HepG2 (cell line): Measurements from ENCODE around the gene RIN3. TPM values are rescaled to one million over a fixed set of nuclear protein-coding genes. Genes with fewer than 3 reads are reported as not detected.

Experiments
- ATAC-seq: fragments of 200-7000 bp; cut with Tn5 transposase; 3 replicates; pipeline ENCODE4 v1.9.1; 2020; ENCODE audit warnings: mild to moderate bottlenecking, moderate library complexity
- BruUV-seq: library from RNA; stranded (reverse); fragments of 400-500 nt; replicated peaks from 2 replicates; lab custom pipeline; 2021; lab: Mats Ljungman, UMichigan
- CTCF ChIA-PET: fragments of 300-600 bp; formaldehyde crosslinking; extraction: SDS; loops from one replicate; lab custom pipeline; 2021; ENCODE audit warnings: low total read pairs, inconsistent platforms, low intra/inter-chr PET ratio; lab: Yijun Ruan, JAX
- POLR2A ChIA-PET: fragments of 350-600 bp; sonication (Branson Sonifier 250); formaldehyde crosslinking; loops from one replicate; lab custom pipeline; 2020; ENCODE audit warnings: antibody characterized with exemption, inconsistent platforms; lab: Yijun Ruan, JAX
- DNase-seq: peaks from one replicate; pipeline ENCODE4 v3.0.0-alpha.2; 2015; ENCODE audit warnings: low spot score
- FAIRE-seq: peaks from 3 replicates; lab custom pipeline; 2011; peaks lifted over from hg19 to GRCh38; lab: Jason Lieb, UNC
- H2AFZ ChIP-seq: one replicate; pipeline ENCODE4 v1.6.1; 2011; ENCODE audit warnings: low read length, inconsistent platforms
- H3K27ac ChIP-seq: fragments of 300-600 bp; 3 replicates; pipeline ENCODE4 v1.8.0; 2011; ENCODE audit warnings: mixed run types, mild to moderate bottlenecking, mixed read lengths, low read length, inconsistent platforms; ENCODE audit not compliant: insufficient read depth; ENCODE audit errors: extremely low read length
- H3K27me3 ChIP-seq, 2 experiments: fragments of 200-600 bp in 1 of 2; 2 replicates in 1 of 2; 3 replicates in 1 of 2; pipeline versions ENCODE4 v1.6.0 to v1.8.0; 2011; ENCODE audit warnings: low read length in 2 of 2, mild to moderate bottlenecking in 2 of 2, moderate library complexity in 2 of 2, inconsistent platforms in 1 of 2; ENCODE audit not compliant: insufficient read depth in 2 of 2, control insufficient read depth in 1 of 2
- H3K36me3 ChIP-seq, 2 experiments: fragments of 200-600 bp in 1 of 2; replicated peaks in 1 of 2; 2 replicates in 1 of 2; 3 replicates in 1 of 2; pipeline versions ENCODE4 v1.5.1 to v1.8.0; 2011; ENCODE audit warnings: low read length in 2 of 2, inconsistent platforms in 1 of 2; ENCODE audit not compliant: insufficient read depth in 2 of 2, control insufficient read depth in 1 of 2
- H3K4me1 ChIP-seq: 2 replicates; pipeline ENCODE4 v1.5.1; 2012; ENCODE audit warnings: low read length, inconsistent platforms; ENCODE audit not compliant: insufficient read depth
- H3K4me2 ChIP-seq: 2 replicates; pipeline ENCODE4 v1.6.0; 2011; ENCODE audit warnings: low read depth, low read length, inconsistent platforms
- H3K4me3 ChIP-seq, 3 experiments: fragments of 200-600 bp in 1 of 3; sonication (generic), shearing (Covaris generic) in 1 of 3; replicated peaks in 1 of 3; 2 replicates each; pipeline ENCODE4 v1.5.1; 2011 to 2016; ENCODE audit warnings: low read length in 3 of 3, inconsistent platforms in 2 of 3, low read depth in 2 of 3, mild to moderate bottlenecking in 2 of 3, control low read depth in 1 of 3, mixed read lengths in 1 of 3; ENCODE audit not compliant: insufficient read depth in 1 of 3
- H3K79me2 ChIP-seq: one replicate; pipeline ENCODE4 v1.6.1; 2011; ENCODE audit warnings: low read length, inconsistent platforms; ENCODE audit not compliant: insufficient read depth
- H3K9ac ChIP-seq: 2 replicates; pipeline ENCODE4 v1.6.0; 2011; ENCODE audit warnings: mild to moderate bottlenecking, low read depth, low read length, inconsistent platforms; ENCODE audit not compliant: insufficient read depth
- H3K9me3 ChIP-seq: 2 replicates; pipeline ENCODE4 v1.5.1; 2012; ENCODE audit warnings: mild to moderate bottlenecking, low read length
- H4K20me1 ChIP-seq: 2 replicates; pipeline ENCODE4 v1.6.0; 2011; ENCODE audit warnings: inconsistent platforms, mild to moderate bottlenecking, low read length, moderate library complexity; ENCODE audit not compliant: insufficient read depth
- CBX5 ChIP-seq: sonication (generic); formaldehyde crosslinking; IDR thresholded peaks from 2 replicates; pipeline ENCODE4 v1.4.0; 2020; ENCODE audit warnings: missing genetic modification reagents, borderline replicate concordance
- CHD2 ChIP-seq: IDR thresholded peaks from 2 replicates; pipeline ENCODE4 v1.6.1; 2011; ENCODE audit warnings: low read depth, low read length, improper control_type of control experiment
- MEF2D ChIP-seq: sonication (generic); formaldehyde crosslinking; IDR thresholded peaks from 2 replicates; pipeline ENCODE4 v1.5.1; 2020; ENCODE audit warnings: mild to moderate bottlenecking, missing genetic modification reagents
- SYNCRIP ChIP-seq: fragments of 200-400 bp; formaldehyde crosslinking; IDR thresholded peaks from 2 replicates; pipeline ENCODE4 v1.6.1; 2018; ENCODE audit warnings: mild to moderate bottlenecking, low read depth, low read length; ENCODE audit not compliant: insufficient read depth
- WGBS: methylation state at CpG from one replicate; pipeline ENCODE4 v1.1.6; 2017; ENCODE audit warnings: low lambda C conversion rate; 5-methylcytosine and 5-hydroxymethylcytosine counted together
- in situ Hi-C: cut with HindIII; loops from 2 replicates; pipeline ENCODE4 v1.10.0; 2017; ENCODE audit warnings: low pct_unique_long_range_greater_than_20kb; ENCODE audit not compliant: extremely low pct_ligation_motif_present
- intact Hi-C: fragments of 100-400 bp; cut with micrococcal nuclease; formaldehyde crosslinking; loops from one replicate; pipeline ENCODE4 v1.10.0; 2022; ENCODE audit not compliant: unreplicated experiment
- polyA plus RNA-seq, 8 experiments: library from polyadenylated mRNA; depleted of rRNA in 3 of 8; stranded (reverse) in 7 of 8; unstranded in 1 of 8; fragments of >200 nt; fragmentation: Illumina TruSeq in 4 of 8; extraction: Trizol in 4 of 8; gene quantifications; 2 replicates each; pipeline versions ENCODE4 v1.2.1 to v1.2.3, GENCODE V29; 2011 to 2016; ENCODE audit warnings: low read depth in 4 of 8, missing spikeins in 1 of 8, mixed read lengths in 1 of 8; ENCODE audit not compliant: insufficient read depth in 1 of 8
- total RNA-seq, 5 experiments: library from RNA; depleted of rRNA; stranded (reverse); fragments of >200 nt; fragmentation: Illumina TruSeq; extraction: Trizol; gene quantifications; 2 replicates each; pipeline ENCODE4 v1.2.3, GENCODE V29; 2016; ENCODE audit warnings: low read depth in 1 of 5
- TF ChIP-seq, protein P1 (sequence below): sonication (generic); formaldehyde crosslinking; IDR thresholded peaks from 2 replicates; pipeline ENCODE4 v1.4.0; 2020; ENCODE audit warnings: mild to moderate bottlenecking, missing genetic modification reagents
- TF ChIP-seq, protein P2 (sequence below): IDR thresholded peaks from 2 replicates; pipeline ENCODE4 v1.6.1; 2018; ENCODE audit warnings: missing genetic modification reagents, mild to moderate bottlenecking, missing compliant biosample characterization
- TF ChIP-seq, protein P3 (sequence below): sonication (generic); formaldehyde crosslinking; IDR thresholded peaks from 2 replicates; pipeline ENCODE4 v1.5.1; 2020; ENCODE audit warnings: missing genetic modification reagents, mild to moderate bottlenecking, borderline replicate concordance
- TF ChIP-seq, protein P4 (sequence below): sonication (generic); formaldehyde crosslinking; IDR thresholded peaks from 2 replicates; pipeline ENCODE4 v1.4.0; 2020; ENCODE audit warnings: missing genetic modification reagents

RIN3 gene
- total and polyA plus RNA-seq, 2 of the 13 experiments (the other 11 are each of a cell fraction or from before 2014, with no cell fraction given), result 2.3 to 3.6 TPM

DNA sequence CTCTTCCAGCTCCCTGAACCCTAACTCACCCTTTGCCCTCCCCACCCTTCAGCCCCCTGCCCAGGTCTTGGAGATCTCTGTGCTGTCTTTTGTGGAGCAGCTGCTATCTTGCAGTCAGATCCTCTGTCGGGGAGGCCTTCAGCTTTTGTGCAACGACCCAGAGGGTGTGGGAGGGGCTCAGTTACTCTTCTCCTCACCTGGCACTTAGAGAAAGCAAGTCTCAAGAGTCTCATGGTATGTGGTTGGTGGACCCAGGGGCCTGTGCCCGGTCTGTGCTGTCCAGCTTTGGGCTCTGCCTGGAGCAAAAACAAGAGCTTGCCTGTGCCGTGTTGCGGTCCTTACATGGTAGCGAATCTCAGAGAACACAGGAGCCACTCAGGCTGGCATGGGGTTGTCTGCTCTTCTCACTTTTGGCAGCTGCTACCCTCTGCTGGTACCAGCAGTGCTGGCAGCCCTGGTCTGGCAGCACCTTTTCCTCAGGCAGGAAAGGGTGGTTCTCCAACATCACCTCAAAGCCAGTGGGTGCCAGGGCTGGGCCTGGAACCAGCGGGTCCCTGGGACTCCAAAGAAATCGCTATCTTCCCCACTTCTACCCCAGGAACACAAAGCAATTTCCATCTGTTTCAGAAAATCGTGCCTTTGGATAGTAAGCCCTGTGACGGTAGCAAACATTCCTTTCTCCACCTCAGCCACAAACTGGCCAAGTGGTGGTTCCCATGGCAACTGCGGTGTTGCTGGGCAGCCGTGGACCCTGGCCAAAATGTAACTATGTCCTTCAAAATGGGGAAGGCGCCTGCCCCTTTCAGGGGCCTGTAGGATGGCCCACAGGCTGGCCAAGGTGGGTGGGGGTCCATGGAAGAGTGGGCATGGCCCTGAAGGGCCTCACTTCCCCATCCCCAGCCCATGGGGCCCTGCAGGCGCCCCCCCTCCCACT lies 90.0 kb downstream of the RIN3 start:
- Histone ChIP-seq H3K27ac (no peak overlapping the region), H3K27me3 (no peaks in the 10 kb centered on the region), H3K9me3 (no peaks in the 10 kb centered on the region), H2AFZ (no peak overlapping the region), H3K4me1 (no peaks in the 10 kb centered on the region), H3K79me2 (no peaks in the 10 kb centered on the region), H3K36me3 (peaks cover 0 to 1% of the 10 kb centered on the region in 2 experiments; a peak in 1 of 5 replicates), H4K20me1 (no peaks in the 10 kb centered on the region), H3K9ac (no peak overlapping the region), H3K4me3 (no peak overlapping the region), H3K4me2 (no peak overlapping the region)
- FAIRE-seq (no peak), ATAC-seq (no peak), DNase-seq (no peak)
- in situ Hi-C loops (no loop called here), intact Hi-C loops (no loop called here)
- ChIA-PET CTCF (no interaction called here), POLR2A (no interaction called here)
- TF ChIP-seq, protein P1, sequence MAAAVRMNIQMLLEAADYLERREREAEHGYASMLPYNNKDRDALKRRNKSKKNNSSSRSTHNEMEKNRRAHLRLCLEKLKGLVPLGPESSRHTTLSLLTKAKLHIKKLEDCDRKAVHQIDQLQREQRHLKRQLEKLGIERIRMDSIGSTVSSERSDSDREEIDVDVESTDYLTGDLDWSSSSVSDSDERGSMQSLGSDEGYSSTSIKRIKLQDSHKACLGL (CRISPR knock-in tag), result no peak
- TF ChIP-seq CHD2 (no peak), CBX5 (CRISPR knock-in tag) (no peak), MEF2D (CRISPR knock-in tag) (no peak), SYNCRIP (no peak)
- TF ChIP-seq, protein P2, sequence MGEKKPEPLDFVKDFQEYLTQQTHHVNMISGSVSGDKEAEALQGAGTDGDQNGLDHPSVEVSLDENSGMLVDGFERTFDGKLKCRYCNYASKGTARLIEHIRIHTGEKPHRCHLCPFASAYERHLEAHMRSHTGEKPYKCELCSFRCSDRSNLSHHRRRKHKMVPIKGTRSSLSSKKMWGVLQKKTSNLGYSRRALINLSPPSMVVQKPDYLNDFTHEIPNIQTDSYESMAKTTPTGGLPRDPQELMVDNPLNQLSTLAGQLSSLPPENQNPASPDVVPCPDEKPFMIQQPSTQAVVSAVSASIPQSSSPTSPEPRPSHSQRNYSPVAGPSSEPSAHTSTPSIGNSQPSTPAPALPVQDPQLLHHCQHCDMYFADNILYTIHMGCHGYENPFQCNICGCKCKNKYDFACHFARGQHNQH (CRISPR knock-in tag), result no peak
- TF ChIP-seq, protein P3, sequence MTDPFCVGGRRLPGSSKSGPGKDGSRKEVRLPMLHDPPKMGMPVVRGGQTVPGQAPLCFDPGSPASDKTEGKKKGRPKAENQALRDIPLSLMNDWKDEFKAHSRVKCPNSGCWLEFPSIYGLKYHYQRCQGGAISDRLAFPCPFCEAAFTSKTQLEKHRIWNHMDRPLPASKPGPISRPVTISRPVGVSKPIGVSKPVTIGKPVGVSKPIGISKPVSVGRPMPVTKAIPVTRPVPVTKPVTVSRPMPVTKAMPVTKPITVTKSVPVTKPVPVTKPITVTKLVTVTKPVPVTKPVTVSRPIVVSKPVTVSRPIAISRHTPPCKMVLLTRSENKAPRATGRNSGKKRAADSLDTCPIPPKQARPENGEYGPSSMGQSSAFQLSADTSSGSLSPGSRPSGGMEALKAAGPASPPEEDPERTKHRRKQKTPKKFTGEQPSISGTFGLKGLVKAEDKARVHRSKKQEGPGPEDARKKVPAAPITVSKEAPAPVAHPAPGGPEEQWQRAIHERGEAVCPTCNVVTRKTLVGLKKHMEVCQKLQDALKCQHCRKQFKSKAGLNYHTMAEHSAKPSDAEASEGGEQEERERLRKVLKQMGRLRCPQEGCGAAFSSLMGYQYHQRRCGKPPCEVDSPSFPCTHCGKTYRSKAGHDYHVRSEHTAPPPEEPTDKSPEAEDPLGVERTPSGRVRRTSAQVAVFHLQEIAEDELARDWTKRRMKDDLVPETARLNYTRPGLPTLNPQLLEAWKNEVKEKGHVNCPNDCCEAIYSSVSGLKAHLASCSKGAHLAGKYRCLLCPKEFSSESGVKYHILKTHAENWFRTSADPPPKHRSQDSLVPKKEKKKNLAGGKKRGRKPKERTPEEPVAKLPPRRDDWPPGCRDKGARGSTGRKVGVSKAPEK (CRISPR knock-in tag), result no peak
- TF ChIP-seq, protein P4, sequence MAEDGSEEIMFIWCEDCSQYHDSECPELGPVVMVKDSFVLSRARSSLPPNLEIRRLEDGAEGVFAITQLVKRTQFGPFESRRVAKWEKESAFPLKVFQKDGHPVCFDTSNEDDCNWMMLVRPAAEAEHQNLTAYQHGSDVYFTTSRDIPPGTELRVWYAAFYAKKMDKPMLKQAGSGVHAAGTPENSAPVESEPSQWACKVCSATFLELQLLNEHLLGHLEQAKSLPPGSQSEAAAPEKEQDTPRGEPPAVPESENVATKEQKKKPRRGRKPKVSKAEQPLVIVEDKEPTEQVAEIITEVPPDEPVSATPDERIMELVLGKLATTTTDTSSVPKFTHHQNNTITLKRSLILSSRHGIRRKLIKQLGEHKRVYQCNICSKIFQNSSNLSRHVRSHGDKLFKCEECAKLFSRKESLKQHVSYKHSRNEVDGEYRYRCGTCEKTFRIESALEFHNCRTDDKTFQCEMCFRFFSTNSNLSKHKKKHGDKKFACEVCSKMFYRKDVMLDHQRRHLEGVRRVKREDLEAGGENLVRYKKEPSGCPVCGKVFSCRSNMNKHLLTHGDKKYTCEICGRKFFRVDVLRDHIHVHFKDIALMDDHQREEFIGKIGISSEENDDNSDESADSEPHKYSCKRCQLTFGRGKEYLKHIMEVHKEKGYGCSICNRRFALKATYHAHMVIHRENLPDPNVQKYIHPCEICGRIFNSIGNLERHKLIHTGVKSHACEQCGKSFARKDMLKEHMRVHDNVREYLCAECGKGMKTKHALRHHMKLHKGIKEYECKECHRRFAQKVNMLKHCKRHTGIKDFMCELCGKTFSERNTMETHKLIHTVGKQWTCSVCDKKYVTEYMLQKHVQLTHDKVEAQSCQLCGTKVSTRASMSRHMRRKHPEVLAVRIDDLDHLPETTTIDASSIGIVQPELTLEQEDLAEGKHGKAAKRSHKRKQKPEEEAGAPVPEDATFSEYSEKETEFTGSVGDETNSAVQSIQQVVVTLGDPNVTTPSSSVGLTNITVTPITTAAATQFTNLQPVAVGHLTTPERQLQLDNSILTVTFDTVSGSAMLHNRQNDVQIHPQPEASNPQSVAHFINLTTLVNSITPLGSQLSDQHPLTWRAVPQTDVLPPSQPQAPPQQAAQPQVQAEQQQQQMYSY, result no peak
- no TSS peak for BruUV-seq
- 95% methylated on average over 13 of the region's 14 CpGs for WGBS
